NCI-H146 treated with DMSO at 0.1 percent for 48 hours (cell line): ENCODE data around the gene PDE1C.

Experiments
- DNase-seq: peaks from one replicate; lab custom pipeline; 2025; ENCODE audit not compliant: unreplicated experiment; lab: John Stamatoyannopoulos, UW

Gene PDE1C

DNA sequence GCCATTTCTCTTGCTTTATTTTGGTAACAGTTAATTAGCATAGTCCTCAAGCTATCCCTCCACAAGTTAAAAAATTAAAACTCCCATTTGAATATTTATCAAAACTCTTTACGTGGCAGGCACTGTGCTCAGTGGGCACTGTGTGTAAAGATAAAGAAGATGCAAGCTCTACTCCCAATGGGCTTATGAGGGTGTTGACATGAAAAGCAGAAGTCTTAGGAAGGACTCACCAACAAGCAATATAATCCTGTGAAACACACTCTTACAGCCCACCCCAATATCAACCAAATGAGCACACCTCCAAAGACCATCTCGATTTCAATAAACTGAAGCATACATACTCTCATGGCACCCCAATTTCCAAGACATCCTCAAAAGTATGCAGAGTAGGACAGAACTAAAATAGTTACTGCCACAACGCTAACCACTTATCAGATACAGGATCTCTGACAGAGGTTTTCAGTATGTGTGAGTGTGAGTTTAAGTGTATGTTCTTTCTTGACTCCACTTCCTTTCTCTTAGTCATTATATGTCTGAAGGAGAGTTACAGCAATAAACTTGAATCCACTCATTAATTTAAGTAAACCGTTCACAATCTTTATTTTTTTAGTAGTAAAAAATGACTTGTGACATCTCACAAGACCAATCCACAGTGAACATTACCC, 120.0 kb downstream of the PDE1C start:
- no peak for DNase-seq

DNA sequence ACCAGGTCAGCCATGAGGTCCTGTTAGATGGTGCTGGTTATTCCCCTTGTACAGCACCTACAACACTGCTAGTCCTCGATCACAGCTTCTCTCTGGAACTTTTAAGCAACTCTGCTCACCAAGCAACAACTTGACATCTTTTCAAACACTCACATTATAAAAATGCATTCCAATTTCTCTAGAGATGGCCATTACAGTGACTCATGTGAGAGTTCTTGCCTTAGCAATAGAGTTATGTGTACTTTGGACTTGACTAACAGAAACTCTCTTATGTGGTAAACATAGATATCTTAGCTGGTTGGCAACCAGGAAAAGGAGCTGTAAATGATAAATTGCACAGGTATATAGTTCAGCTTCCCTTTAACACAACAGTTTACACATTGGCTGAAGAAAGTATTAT, 122.2 kb downstream of the PDE1C start:
- DNase-seq: no peak

DNA sequence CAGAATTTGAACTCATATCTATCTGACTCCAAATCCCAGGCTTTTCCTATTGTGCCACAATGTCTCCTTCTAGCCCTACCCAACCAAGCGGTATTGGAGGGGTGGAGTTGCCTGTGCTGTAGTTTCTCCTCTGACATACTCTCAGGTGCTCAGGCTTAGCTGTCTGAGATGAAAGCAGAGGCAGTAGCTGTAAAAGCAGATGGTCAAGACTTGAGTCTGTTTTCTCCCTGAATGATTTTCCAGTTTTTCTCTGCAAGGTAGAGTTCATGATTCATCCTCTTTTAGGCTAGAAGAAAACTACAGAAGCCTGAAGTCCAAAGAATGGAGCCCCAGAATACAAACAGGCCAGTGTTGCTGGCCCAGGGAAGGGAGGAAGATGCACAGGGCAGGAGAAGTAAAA, 130.0 kb downstream of the PDE1C start:
- DNase-seq: no peak

DNA sequence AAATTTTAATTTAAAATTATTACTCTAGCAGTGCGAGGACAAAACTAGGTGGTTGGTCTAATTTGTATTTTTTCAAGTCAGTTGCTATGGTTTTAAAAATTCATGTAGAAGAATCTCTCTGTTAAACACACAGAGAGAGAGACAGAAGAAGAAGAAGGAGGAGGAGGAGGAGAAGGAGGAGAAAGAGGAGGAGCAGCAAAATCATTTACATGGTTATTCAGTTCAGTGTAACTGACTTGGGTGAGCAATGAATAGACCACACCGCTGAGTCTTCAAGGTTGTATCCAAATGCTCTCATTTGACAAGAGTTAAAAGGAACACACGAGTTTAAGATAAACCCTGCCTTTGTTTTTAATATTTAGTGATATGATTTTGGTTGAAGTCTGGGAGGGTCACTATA, 131.1 kb downstream of the PDE1C start:
- no peak for DNase-seq

DNA sequence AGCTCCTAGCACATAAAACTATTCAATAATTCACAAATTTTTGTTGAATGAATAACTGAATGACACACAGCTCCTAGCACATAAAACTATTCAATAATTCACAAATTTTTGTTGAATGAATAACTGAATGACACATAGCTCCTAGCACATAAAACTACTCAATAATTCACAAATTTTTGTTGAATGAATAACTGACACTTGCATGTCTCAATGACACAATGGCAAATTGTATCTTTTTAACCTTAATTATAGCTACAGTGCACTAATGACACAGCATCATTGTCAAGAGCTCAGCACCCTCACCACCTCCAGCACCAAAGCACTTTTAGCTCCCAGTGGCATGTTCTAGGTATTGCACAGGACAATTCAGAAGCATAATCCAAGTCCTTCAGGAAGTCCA, 131.6 kb downstream of the PDE1C start:
- no peak for DNase-seq

DNA sequence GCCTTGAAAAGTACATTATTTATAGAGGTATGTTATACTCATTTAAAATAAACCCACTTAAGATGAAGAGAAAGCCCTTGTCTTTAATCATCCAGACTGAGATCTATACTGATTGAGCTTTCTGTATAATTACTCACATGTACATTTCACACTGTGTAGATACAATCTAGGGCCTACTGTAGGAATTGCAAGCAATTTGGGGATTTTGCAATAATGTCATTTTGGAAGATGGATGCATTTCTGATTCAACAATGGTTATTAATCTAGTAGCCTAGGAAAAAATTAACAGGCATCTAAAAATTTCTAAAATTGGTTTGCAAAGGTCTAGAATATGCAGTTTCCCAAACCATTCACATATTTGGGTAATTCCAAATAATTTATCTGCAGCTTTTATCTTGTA, 132.2 kb downstream of the PDE1C start:
- no peak for DNase-seq

DNA sequence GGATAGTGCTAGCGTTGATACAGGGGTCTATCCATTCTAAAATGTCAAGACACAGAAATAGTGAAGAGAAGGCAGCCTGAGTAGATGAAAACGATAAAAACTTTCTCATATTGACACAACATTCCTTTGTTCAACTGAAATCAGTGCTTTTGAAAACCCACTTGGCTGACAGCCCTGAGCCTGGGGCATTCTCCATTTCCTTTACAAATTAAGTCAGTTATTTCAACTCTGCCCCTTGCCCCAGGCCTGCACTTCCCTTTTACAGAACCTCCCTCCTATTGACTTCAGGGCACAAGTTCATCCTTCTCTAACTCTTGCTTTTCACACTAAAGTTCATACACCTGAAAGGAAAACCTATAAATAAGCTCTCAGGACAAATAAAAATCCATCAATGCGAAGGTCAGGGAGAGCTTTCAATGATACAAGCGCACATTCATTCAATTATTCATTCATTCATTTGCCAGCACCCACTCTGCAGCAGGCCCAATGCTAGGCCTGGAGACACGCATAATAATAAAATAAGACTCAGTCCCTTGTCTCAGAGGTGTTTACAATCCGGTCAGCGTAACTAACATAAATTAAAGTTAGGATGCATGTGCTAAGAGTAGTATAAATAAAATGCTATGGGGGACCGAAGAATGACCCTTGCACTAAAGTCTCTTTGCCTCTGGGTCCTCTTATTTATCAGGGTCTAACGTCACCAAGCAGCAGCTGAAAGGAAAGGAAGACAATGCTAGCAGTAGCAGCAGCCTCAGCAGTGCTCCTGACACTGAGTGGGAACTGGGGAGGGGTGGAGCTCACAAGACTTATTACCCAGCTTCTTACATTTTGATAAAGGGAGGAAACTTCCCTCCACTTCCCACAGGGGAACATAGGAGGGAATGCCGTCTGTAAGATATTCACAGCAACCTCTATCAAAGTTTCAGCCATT, 134.8 kb downstream of the PDE1C start:
- DNase-seq: no peak

DNA sequence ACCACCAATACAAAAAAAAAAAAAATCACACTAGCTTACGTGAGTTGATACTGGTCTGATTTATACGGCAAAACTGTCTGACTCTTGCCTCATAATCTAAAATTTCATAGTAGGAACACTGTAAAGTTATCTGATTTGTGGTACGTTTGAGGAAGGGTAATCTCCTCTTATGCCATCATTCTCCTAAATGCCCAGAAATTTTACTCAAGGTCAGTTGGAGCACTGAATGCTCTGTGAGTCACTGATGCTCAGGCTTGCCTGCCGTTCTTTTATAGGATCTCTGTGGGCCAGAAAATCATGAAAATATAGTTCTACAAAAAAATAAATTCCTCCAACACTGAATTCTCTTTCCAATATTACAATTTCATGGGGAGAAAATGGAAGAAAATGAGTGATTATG, 135.7 kb downstream of the PDE1C start:
- DNase-seq: no peak

DNA sequence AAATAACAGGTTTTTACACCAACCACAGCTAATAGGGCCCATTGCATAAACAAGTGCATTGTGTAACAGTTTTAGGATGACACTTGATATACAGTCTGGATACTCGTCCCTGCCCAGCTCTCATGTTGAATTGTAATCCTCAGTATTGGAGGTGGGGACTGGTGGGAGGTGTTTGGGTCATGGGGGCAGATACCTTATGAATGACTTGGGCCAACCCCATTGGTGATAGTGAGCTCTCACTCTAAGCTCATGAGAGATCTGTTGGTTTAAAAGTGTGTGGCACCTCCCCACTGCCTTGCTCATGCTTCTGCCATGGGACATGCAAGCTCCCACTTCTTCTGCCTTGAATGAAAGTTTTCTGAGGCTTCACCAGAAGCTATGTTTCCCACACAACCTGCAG, 136.7 kb downstream of the PDE1C start:
- DNase-seq: no peak

DNA sequence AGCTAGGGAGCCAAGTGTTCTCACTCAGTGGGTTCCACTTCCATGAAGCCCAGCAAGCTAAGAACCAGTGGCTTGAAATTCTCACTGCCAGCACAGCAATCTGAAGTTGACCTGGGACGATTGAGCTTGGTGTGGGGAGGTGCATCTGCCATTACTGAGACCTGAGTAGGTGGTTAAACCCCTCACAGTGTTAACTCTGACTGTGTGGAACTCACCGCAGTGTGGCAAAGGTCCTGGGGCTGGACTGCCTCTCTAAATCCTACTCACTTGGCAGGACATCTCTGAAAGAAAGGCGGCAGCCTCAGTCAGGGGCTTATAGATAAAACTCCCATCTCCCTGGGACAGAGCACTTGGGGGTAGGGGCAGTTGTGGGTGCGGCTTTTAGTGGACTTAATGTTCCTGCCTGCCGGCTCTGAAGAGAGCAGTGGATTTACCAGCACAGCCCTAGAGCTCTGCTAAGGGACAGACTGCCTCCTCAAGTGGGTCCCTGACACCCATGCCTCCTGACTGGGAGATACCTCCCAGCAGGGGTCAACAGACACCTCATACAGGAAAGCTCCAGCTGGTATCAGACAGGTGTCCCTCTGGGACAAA, 143.1 kb downstream of the PDE1C start:
- DNase-seq: no peak

DNA sequence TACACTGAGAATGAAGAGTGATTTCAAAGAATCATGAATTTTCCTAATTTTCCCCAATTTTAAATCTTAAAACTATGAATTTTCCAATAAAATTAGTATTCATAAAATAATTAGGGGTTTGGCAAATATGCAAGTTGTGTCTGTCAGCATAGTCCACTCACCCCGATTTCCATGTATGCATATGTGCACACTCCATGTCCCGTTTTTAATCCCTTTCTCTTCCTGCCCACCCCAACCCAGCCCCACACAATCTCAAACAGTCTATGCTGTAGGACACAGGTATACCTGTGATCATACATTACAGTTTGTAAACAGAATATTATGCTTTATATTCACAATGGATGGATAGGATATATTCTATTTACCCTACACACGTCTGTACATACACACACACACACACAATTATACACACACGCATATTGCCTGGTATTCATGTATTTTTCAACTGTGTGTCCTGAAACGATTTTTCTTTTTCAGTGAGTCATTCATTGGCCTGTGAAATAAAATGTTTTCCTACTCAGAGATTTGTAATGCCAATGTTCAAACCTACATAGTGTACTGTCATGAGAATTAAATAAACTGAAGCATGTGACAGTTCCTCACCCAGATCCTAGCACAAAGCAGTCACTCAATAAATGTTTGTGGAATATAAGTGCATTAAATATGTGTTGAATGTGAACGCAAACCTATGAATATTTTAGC, 144.3 kb downstream of the PDE1C start:
- DNase-seq: no peak

DNA sequence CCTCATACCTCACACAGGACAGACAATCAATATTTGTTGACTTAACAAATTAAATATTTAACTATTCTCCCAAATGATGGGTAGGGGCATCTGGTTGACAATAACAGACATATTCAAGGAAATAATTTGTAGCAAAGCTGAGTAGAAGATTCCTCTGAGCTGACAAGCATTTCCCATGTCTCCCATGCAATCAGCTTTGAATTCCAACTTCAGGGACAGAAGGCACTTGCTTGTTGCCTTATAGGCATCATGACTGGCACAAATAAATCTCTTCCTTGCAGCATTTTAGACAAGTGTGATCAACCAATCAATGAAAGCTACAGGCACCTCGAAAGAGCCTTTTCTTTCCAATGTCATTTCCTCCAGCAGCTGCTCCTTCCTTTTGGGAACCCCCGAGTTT, 146.0 kb downstream of the PDE1C start:
- no peak for DNase-seq

DNA sequence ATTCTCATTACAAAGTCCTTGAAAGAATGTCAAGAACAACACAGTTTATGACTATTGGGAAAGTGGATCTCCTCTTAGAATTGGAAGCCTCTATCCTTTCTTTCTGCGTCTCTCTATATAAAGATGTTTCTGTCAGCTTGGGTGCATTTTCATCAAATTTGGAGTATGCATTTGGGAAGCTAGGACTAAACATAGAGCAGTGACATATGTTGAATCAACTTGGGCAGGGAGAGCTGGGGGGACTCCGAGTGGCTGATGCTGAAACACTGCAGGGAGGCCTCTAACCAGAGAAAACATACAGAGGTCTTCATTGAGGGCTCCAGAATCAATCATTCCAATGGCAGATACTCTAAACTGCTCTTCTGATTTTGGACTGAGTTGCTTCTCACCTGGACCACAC, 147.4 kb downstream of the PDE1C start:
- DNase-seq: no peak

DNA sequence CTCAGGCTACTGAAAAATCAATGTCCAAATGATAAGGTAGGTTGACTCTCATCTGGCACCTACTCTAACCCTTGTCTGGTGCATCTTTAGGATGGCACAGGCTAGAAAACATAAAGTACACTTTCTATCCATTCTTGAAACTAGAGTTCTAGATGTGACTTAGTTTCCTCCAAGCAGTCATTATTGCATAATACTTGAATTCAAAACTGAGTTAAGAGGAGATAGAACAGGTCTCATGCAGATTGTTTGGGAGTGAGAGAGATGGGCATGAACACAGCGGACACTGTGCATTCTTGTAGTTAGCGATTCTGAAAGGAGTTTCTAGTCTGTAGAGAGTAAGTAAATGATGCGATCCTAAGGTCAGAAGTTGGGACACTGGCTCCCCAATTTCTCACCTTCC, 149.2 kb downstream of the PDE1C start:
- DNase-seq: no peak

DNA sequence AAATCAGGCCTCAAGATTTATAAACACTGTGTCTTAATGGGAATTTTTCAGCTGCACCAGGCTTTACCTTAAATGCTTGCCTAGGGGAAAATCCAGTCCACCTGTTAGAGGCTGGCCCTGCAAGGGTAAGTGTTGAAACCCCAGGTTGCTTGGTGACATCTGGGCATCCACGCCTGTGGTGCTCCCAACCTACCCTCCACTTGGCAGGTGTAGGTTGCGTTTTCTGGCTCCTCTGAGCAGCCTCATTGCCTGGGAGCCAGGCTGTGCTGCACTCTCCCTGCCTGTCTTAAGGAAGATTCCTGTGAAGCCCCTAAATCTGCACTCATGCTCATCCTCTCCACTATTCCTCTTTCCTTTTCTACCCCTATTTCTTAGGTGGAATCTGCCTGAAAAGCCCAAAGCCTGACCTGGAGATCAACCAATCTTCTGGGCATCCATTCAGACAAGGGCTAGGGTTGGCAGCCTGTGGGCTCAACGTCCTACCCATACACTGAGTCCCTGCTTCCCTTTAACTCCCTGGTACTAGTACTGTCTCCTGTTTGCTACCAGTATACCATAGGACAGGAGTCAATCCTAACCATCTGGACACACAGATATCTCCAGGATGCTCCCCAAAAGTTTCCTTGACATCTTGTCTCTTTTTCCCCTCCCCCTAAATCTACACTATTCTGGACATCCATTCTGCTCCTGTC, 150.4 kb downstream of the PDE1C start:
- DNase-seq: no peak

DNA sequence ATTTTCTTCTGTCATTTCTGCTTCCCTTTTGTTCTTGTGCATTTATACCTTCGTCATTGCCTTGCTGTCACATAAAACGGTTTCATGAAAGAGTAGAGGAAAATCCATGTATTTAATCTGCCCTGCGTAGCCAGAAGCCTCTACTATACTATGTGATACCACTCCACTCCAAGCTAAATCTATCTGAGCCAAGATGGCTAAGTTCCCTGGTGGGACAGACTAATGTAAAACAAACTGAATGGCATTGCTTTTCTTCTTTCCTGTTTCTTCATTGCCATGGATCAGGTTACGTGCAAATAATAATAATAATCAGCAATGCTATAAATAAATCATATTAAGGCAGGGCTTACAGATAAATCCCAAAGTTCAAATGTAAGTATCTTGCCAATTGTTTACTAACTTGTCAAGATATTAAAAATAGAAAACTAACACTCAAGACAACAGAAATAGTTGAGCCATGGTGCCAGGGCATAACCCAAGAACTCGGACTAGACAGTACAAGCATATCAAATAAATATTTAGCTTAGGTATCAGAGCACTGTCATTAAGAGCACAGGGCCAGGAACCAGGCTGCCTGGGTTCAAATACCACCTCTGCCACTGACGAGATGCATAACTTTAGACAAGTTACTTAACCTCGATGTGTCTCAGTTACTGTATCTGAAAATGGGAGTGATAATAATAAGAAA, 151.4 kb downstream of the PDE1C start:
- DNase-seq: no peak

DNA sequence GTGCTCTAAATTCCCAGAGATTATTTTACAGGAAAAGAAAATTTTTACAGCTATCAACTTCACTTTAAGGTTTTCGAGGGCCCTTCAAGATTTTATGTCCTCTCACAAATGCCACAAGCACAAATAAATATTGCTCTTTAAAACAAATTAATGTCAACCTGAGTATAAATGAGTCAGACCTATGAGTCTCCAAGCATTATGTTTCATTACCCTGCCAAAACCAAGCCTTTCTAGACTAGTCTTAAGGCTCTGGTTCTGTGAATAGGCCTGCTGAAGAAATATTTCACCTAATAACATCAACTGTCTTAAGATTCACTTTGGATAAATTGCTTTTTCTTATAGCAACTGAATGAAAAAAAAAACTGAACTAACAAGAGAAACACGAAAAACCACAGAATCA, 153.0 kb downstream of the PDE1C start:
- no peak for DNase-seq

DNA sequence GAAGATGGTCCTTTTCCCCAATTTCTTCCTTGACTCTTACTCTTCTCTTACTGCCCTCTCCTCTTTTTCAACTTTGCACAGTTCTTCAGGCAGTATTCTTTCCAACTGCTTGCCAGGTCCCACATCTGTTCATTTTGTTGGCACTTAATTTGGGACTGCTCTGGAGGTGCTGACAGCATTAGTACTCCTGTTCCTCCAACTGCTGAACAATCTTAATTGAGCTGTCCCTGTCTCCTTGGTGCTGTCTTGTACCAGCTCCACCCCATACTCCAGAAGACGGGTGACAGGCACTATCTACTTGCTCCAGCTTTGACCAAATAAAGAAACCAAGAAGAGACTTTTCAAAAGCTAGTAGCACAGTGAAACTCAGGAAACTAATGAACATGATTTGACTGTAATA, 160.0 kb downstream of the PDE1C start:
- DNase-seq: no peak

DNA sequence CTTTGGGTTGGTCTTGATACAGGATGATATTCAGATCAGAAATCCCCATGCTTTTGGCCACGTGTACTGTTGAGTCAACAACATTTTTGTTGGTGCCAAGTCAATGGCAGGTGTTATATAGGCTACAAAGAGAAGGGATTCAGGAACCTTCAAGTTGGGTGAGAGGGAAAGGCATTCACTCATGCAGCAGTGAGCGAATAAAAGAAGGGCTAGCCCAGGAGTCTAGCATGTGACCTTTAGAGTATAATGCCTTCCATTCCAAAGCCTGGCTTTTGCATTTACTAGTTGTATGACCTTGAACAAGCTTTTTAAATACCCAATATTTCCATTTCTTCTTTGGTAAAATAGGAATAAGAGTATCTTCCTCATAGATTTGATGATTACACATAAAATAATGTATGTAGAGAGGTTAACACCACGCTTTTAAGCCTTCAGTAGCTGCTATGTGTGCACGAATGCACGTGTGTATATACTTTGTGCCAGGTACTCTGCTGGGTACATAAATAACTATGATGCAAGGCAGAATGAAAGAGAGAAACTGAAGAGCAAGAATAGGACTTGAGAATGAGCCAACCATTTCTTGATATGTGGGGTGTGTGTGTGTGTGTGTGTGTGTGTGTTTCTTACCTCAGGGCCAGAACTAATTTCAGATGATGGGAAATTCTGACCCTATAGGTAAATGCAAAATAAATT, 163.6 kb downstream of the PDE1C start:
- DNase-seq: no peak

DNA sequence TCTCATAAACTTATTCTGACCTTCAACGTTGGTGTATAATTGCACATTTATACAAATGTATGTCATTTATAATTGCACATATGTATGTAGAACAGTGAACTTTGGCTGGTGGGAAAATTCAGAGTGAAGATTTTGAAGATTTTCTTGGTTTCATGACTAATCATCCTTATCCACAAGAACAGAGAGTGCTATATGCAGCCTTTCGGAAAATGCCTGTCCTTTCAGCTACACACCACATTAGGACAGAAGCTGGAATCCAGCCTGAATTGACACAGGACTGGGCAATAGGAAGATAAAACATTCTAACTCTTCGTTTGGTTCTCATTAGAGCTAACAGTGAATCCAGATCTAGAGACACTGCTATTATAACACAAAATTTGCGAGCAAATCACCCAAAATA, 166.2 kb downstream of the PDE1C start:
- no peak for DNase-seq
